Parathyroid adenoma (tissue), 2 donors: ENCODE measurements around the gene SRRD.

ENCODE experiments used
- H2AFZ ChIP-seq: fragments of 300-600 bp; sonication (generic); one replicate; pipeline ENCODE4 v1.7.0; 2017; ENCODE audit warnings: antibody characterized with exemption, mild to moderate bottlenecking
- H3K27ac ChIP-seq: fragments of 300-600 bp; sonication (generic); one replicate; pipeline ENCODE4 v1.7.0; 2017
- H3K27me3 ChIP-seq: fragments of 300-600 bp; sonication (generic); one replicate; pipeline ENCODE4 v1.7.0; 2017; ENCODE audit warnings: low read length; ENCODE audit not compliant: control insufficient read depth, insufficient read depth
- H3K36me3 ChIP-seq: fragments of 300-600 bp; sonication (generic); one replicate; pipeline ENCODE4 v1.7.0; 2017; ENCODE audit warnings: low read length; ENCODE audit not compliant: control insufficient read depth, insufficient read depth
- H3K4me1 ChIP-seq: fragments of 300-600 bp; sonication (generic); one replicate; pipeline ENCODE4 v1.7.0; 2017; ENCODE audit warnings: control low read depth
- H3K4me2 ChIP-seq: fragments of 300-600 bp; sonication (generic); one replicate; pipeline ENCODE4 v1.7.0; 2017; ENCODE audit warnings: low read length
- H3K4me3 ChIP-seq: fragments of 300-600 bp; sonication (generic); one replicate; pipeline ENCODE4 v1.7.0; 2017; ENCODE audit warnings: low read depth, low read length
- H3K79me2 ChIP-seq: fragments of 300-600 bp; sonication (generic); one replicate; pipeline ENCODE4 v1.7.0; 2017; ENCODE audit warnings: control low read depth
- H3K9ac ChIP-seq: fragments of 300-600 bp; sonication (generic); one replicate; pipeline ENCODE4 v1.7.0; 2017; ENCODE audit warnings: mild to moderate bottlenecking
- H3K9me3 ChIP-seq: fragments of 300-600 bp; sonication (generic); one replicate; pipeline ENCODE4 v1.7.0; 2017; ENCODE audit warnings: low read length; ENCODE audit not compliant: control insufficient read depth
- CTCF ChIP-seq: fragments of 300-600 bp; sonication (generic); IDR thresholded peaks from one replicate; pipeline ENCODE4 v1.7.0; 2017; ENCODE audit warnings: antibody characterized with exemption, mild to moderate bottlenecking
- donor health status: primary hyperparathyroidism.

Gene SRRD

DNA sequence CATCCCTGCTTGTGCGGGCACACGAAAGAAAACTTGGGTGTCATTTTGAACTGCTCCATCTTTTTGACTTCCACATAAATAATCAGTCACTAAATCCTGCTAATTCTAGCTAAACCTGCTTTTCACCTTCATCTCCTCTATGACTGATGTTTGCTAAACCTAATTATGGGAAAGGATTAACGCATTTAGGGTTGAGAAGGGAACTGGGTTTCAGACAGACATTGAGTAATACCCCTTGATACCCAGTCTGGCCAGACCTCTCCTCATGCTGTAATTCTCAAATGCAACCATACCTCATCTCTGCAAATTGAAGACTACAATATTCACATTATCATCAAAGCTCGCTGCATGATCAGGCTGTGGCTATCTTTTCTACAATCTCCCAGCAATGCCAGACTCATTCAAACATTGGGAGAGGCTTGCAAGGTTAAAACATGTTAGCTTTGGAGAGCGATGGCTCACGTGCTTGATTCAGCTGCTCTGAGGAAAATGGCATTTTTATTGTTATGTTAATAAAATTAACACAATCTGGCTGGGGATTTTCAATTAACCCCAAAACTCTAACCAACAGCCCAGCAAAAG, 2.5 kb upstream of the SRRD start:
- no peak overlapping the region for H3K4me3 ChIP-seq
- no peaks in the 10 kb centered on the region for H3K27me3 ChIP-seq
- TF ChIP-seq CTCF = no peak
- H3K4me2 ChIP-seq = no peak overlapping the region
- H3K79me2 ChIP-seq = peaks cover 3% of the 10 kb centered on the region
- no peak overlapping the region for H2AFZ ChIP-seq
- H3K4me1 ChIP-seq = peaks cover 3% of the 10 kb centered on the region
- H3K27ac ChIP-seq = no peak overlapping the region
- no peak overlapping the region for H3K9ac ChIP-seq
- no peaks in the 10 kb centered on the region for H3K36me3 ChIP-seq
- no peaks in the 10 kb centered on the region for H3K9me3 ChIP-seq

DNA sequence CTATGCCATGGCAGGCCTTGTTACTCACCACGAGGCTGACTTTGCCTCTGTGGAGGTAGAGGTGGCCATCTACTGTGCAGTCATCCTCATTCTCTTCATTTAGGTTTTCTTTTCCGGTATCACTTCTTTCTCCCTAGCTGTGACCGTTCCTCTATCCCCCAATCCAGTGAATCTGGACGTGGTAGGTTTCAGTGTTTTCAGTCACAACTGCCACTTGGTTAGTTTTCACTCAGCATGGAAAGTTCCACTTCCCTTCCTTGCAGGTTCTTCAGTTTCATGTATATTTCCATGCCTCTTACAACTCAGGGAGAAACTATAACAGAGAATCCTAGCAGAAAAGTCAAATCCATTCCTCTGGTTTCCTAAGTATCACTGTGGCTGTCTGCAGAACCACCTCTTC, 2.0 kb upstream of the SRRD start:
- Histone ChIP-seq H3K4me2 (no peak overlapping the region), H3K36me3 (no peaks in the 10 kb centered on the region), H3K4me1 (peaks cover 3% of the 10 kb centered on the region), H2AFZ (no peak overlapping the region), H3K9me3 (no peaks in the 10 kb centered on the region), H3K79me2 (peaks cover 3% of the 10 kb centered on the region), H3K4me3 (no peak overlapping the region), H3K27me3 (no peaks in the 10 kb centered on the region), H3K27ac (no peak overlapping the region), H3K9ac (no peak overlapping the region)
- TF ChIP-seq CTCF = no peak

- H3K4me1 ChIP-seq = peaks cover 3% of the 10 kb centered on the region
- no peak for TF ChIP-seq CTCF
- no peak overlapping the region for H3K9ac ChIP-seq
Measured at GRCh38 chr22:26482161-26482560, 1.5 kb upstream of the SRRD start.

GRCh38 chr22:26483043-26483438, 636 bp upstream of the SRRD start:
- Histone ChIP-seq H2AFZ (peak overlapping the region; percentile 93), H3K9me3 (no peaks in the 10 kb centered on the region), H3K4me1 (peaks cover 3% of the 10 kb centered on the region), H3K27me3 (no peaks in the 10 kb centered on the region), H3K36me3 (no peaks in the 10 kb centered on the region), H3K27ac (peak overlapping the region; percentile 83), H3K4me2 (peak overlapping the region; percentile 89), H3K79me2 (peaks cover 3% of the 10 kb centered on the region), H3K4me3 (peak overlapping the region; percentile 86), H3K9ac (peak overlapping the region; percentile 80)
- no peak for TF ChIP-seq CTCF

More at GRCh38 chr22:26482161-26482560, 1.5 kb upstream of the SRRD start:
- no peaks in the 10 kb centered on the region for H3K27me3 ChIP-seq
- no peak overlapping the region for H3K4me3 ChIP-seq
- no peaks in the 10 kb centered on the region for H3K36me3 ChIP-seq
- no peaks in the 10 kb centered on the region for H3K9me3 ChIP-seq
- H3K4me2 ChIP-seq = no peak overlapping the region
- H2AFZ ChIP-seq = no peak overlapping the region
- H3K79me2 ChIP-seq = peaks cover 3% of the 10 kb centered on the region
- H3K27ac ChIP-seq = no peak overlapping the region

DNA sequence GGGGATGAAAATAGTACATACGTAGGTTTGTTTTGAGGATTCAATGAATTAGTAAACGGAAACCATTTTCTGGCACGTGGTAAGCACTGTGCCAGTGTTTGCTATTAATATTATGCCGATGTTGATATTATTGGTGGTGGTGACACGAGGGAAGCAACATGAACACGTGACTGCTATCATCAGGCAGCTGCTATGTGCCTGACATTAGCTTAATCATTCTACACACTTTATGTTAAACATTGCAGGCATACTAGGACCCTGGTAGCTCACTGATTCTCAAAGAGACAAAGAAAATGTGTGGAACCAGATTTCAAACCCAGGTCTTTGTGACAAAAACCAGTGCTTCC, 656 bp downstream of the SRRD start:
- no peak overlapping the region for H3K9ac ChIP-seq
- peak overlapping the region; percentile 70 for H3K27ac ChIP-seq
- H3K4me3 ChIP-seq = peak overlapping the region; percentile 86
- H2AFZ ChIP-seq = peak overlapping the region; percentile 93
- no peak for TF ChIP-seq CTCF
- no peaks in the 10 kb centered on the region for H3K9me3 ChIP-seq
- no peaks in the 10 kb centered on the region for H3K27me3 ChIP-seq
- H3K4me1 ChIP-seq = peaks cover 3% of the 10 kb centered on the region
- peaks cover 3% of the 10 kb centered on the region for H3K79me2 ChIP-seq
- peak overlapping the region; percentile 70 for H3K4me2 ChIP-seq
- H3K36me3 ChIP-seq = no peaks in the 10 kb centered on the region
